Ovary (tissue), 9 donors: ENCODE results near the gene FAM234A. TPM values are rescaled to one million over a fixed set of nuclear protein-coding genes. Genes with fewer than 3 reads are reported as not detected.

ENCODE experiments used
- DNase-seq, 5 donors: peaks; one replicate each; pipeline ENCODE4 v3.0.0-alpha.2; 2019 to 2020
- H3K27ac ChIP-seq, 2 donors: fragments of 200-600 bp; one replicate each; pipeline versions ENCODE4 v1.5.1 to v1.8.0; 2019 to 2022
- H3K27me3 ChIP-seq: fragments of 200-600 bp; one replicate; pipeline ENCODE4 v1.8.0; 2022
- H3K36me3 ChIP-seq: fragments of 200-600 bp; sonication (generic); one replicate; pipeline ENCODE4 v1.5.1; 2019
- H3K4me1 ChIP-seq: one replicate; pipeline ENCODE4 v1.8.1; 2013; ENCODE audit warnings: mild to moderate bottlenecking, moderate library complexity; ENCODE audit not compliant: insufficient read depth
- H3K4me3 ChIP-seq: fragments of 200-600 bp; sonication (generic); one replicate; pipeline ENCODE4 v1.5.1; 2017
- H3K9me3 ChIP-seq, 2 donors: fragments of 200-600 bp in 1 of 2; sonication (generic) in 1 of 2; one replicate each; pipeline versions ENCODE4 v1.5.1 to v1.8.1; 2013 to 2019; ENCODE audit warnings: mild to moderate bottlenecking in 1 of 2, moderate library complexity in 1 of 2
- EP300 ChIP-seq: sonication (generic); formaldehyde crosslinking; IDR thresholded peaks from one replicate; pipeline ENCODE4 v1.6.1; 2017; ENCODE audit warnings: antibody characterized with exemption
- POLR2A ChIP-seq: fragments of 450-650 bp; IDR thresholded peaks from one replicate; pipeline ENCODE4 v1.6.1; 2017; ENCODE audit warnings: antibody characterized with exemption, mild to moderate bottlenecking, moderate library complexity
- WGBS, 3 donors: extraction: QIAGEN DNeasy Blood & Tissue Kit in 1 of 3; methylation state at CpG; one replicate each; pipeline versions ENCODE4 v1.1.5 to v1.1.7; 2013 to 2017; 5-methylcytosine and 5-hydroxymethylcytosine counted together
- intact Hi-C, 4 donors: fragments of 100-400 bp; cut with DNase I; formaldehyde crosslinking; loops; one replicate each; pipeline versions ENCODE4 v1.11.0 to v1.15.1; 2022 to 2023
- polyA plus RNA-seq, 2 donors: library from polyadenylated mRNA; stranded (reverse); fragments of 200-250 nt in 1 of 2; fragments of 350-450 nt in 1 of 2; fragmentation: Illumina TruSeq in 1 of 2; extraction: RNeasy Lipid Tissue Mini Kit (QIAGEN cat#74804) in 1 of 2; gene quantifications; one replicate each; pipeline ENCODE4 v1.2.3, GENCODE V29; 2013 to 2014
- total RNA-seq, 7 donors: library from RNA; depleted of rRNA in 2 of 7; stranded (reverse); fragments of >200 nt in 2 of 7; fragmentation: NEBNext Ultra II Directional in 3 of 7; extraction: Animal tissue kit (Norgen Biotek cat#: 25700) in 3 of 7; gene quantifications; one replicate each; pipeline versions ENCODE4 v1.1.0 to v1.2.4, GENCODE V29; 2016 to 2023
- TF ChIP-seq, protein P1 (sequence below), 3 donors: fragments of 450-650 bp in 2 of 3; fragments of 200-600 bp in 1 of 3; IDR thresholded peaks; one replicate each; pipeline versions ENCODE4 v1.5.1 to v1.8.0; 2016 to 2022; ENCODE audit warnings: antibody characterized with exemption in 3 of 3, mild to moderate bottlenecking in 1 of 3
- donor health status: DM: no; HTN: no; CAD: no; lungs with moderate emphysema.
- donor health status: DM: no; HTN: no; CAD: no.
- donor health status: Bipolar disorder and iron deficiency.
- donor health status: DM: yes; HTN: yes; CAD: no.
- donor health status: DM: no; HTN: no; CAD: no.
- donor health status: DM: yes; HTN: yes; CAD: no.

FAM234A gene
- total and polyA plus RNA-seq, 9 donors: 20.4 to 61.9 (median 49.2) TPM

DNA sequence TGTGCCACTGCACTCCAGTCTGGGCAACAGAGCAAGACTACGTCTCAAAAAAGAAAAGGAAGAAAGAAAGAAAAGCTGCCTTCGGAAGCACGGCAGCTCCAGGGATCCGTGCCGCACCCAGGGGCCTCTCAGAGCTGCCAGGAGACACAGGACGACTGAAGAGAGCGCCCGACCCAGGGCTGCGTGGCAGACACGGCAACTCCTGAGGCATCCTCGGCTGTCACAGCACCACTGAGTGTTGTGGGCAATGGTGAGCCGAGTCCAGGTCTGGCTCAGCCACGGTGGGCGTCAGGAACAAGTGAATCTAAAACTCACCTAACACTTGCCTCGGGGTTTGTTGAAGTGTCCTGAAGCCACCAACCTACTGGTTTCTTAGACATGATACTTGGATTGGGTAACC, 77.1 kb downstream of the FAM234A start:
- intact Hi-C loops: no loop called here
- Histone ChIP-seq H3K36me3 (no peaks in the 10 kb centered on the region), H3K4me1 (no peaks in the 10 kb centered on the region), H3K27ac (no peak overlapping the region), H3K27me3 (no peaks in the 10 kb centered on the region), H3K4me3 (no peak overlapping the region), H3K9me3 (no peaks in the 10 kb centered on the region)
- WGBS, 3 donors: 94 to 96% (median 94%) methylated on average over 15 of the region's 15 CpGs
- TF ChIP-seq, protein P1, sequence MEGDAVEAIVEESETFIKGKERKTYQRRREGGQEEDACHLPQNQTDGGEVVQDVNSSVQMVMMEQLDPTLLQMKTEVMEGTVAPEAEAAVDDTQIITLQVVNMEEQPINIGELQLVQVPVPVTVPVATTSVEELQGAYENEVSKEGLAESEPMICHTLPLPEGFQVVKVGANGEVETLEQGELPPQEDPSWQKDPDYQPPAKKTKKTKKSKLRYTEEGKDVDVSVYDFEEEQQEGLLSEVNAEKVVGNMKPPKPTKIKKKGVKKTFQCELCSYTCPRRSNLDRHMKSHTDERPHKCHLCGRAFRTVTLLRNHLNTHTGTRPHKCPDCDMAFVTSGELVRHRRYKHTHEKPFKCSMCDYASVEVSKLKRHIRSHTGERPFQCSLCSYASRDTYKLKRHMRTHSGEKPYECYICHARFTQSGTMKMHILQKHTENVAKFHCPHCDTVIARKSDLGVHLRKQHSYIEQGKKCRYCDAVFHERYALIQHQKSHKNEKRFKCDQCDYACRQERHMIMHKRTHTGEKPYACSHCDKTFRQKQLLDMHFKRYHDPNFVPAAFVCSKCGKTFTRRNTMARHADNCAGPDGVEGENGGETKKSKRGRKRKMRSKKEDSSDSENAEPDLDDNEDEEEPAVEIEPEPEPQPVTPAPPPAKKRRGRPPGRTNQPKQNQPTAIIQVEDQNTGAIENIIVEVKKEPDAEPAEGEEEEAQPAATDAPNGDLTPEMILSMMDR (IDR thresholded peaks at IDR 0.05): no peak
- TF ChIP-seq EP300: no peak
- no peak for TF ChIP-seq POLR2A
- DNase-seq: no peak

DNA sequence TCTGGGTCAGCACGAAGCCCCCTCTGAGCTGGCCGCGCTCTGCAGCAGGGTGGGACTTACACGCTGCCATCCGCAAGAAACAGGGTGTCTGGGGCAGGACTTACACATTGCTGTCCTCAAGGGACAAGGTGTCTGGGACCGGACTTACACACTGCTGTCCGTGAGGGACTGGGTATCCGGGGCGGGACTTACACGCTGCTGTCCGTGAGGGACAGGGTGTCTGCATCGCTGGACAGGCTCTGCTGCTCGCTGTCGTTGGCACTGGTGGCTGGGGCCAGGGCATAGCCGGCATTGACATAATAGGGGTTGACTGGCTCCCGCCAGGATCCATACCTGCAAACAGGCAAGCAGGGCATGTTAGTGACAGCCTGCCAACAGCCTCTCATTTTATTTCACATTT, 79.7 kb downstream of the FAM234A start:
- intact Hi-C loops: no loop called here
- 93 to 97% (median 93%) methylated on average over 16 of the region's 16 CpGs for WGBS, 3 donors

DNA sequence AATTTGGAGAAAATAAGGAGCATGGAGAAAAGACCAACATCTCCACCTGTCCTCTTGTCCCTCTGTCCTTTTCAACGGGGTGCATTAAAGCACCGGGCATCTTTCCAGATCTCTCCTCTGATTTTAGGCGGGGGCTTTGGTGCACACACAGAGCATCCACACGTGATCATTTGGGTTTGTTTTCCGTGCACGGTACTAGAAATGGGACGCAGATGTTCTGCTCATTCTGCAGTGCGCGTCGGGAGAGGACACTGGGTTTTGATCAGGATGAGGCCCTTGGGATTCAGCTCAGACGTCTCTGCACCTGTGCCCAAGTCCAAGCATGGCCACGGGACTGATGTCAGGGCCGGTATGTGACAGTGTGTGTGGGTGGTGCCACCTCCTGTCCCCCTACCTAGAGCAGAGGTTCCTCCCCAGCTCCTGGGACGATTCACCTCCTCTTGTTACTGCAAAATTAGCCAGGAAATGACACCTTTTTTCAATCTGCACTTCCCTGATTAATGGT, 80.2 kb downstream of the FAM234A start:
- WGBS, 3 donors: 77 to 78% (median 78%) methylated on average over 14 of the region's 14 CpGs
- TF ChIP-seq EP300: no peak
- TF ChIP-seq POLR2A: no peak
- TF ChIP-seq, protein P1 (IDR thresholded peaks at IDR 0.05): no peak
- Histone ChIP-seq H3K4me1 (no peaks in the 10 kb centered on the region), H3K4me3 (no peak overlapping the region), H3K9me3 (no peaks in the 10 kb centered on the region), H3K36me3 (no peaks in the 10 kb centered on the region), H3K27me3 (no peaks in the 10 kb centered on the region), H3K27ac (no peak overlapping the region)
- intact Hi-C loops: no loop called here
- no peak for DNase-seq

More for the DNA sequence above, 79.7 kb downstream of the FAM234A start:
- no peaks in the 10 kb centered on the region for H3K36me3 ChIP-seq
- no peak for DNase-seq
- no peaks in the 10 kb centered on the region for H3K4me1 ChIP-seq
- H3K27ac ChIP-seq: no peak overlapping the region
- H3K9me3 ChIP-seq: no peaks in the 10 kb centered on the region
- no peaks in the 10 kb centered on the region for H3K27me3 ChIP-seq
- H3K4me3 ChIP-seq: no peak overlapping the region
- no peak for TF ChIP-seq EP300
- TF ChIP-seq, protein P1 (IDR thresholded peaks at IDR 0.05): no peak
- no peak for TF ChIP-seq POLR2A

Other genes with a start within 250 kb of the FAM234A start
- 10 to 100 TPM in 3 of 7 donors, 1 to 10 TPM in 4; 3.7 to 11.0 (median 9.9) TPM for gene POLR3K, start 181.2 kb upstream of the FAM234A start, total RNA-seq
- 10 to 100 TPM in 1 of 2 donors, 1 to 10 TPM in 1; 9.4 to 11.9 TPM for gene POLR3K, start 181.2 kb upstream of the FAM234A start, polyA plus RNA-seq
- gene SNRNP25, start 181.0 kb upstream of the FAM234A start, total RNA-seq: 10 to 100 TPM; 12.8 to 27.8 (median 23.7) TPM
- 10 to 100 TPM; 26.9 to 35.7 TPM for gene SNRNP25, start 181.0 kb upstream of the FAM234A start, polyA plus RNA-seq
- gene RHBDF1, start 162.2 kb upstream of the FAM234A start, total RNA-seq: 10 to 100 TPM; 22.6 to 76.0 (median 49.2) TPM
- gene RHBDF1, start 162.2 kb upstream of the FAM234A start, polyA plus RNA-seq: 10 to 100 TPM; 10.9 to 52.8 TPM
- gene MPG, start 156.6 kb upstream of the FAM234A start, total RNA-seq: 10 to 100 TPM; 42.5 to 90.9 (median 48.4) TPM
- 10 to 100 TPM in 1 of 2 donors, under 1 TPM in 1; 0.60 to 68.4 TPM for gene MPG, start 156.6 kb upstream of the FAM234A start, polyA plus RNA-seq
- gene NPRL3, start 96.1 kb upstream of the FAM234A start, total RNA-seq: 10 to 100 TPM; 22.2 to 49.0 (median 38.7) TPM
- 10 to 100 TPM; 16.2 to 33.1 TPM for gene NPRL3, start 96.1 kb upstream of the FAM234A start, polyA plus RNA-seq
- gene HBZ, start 82.2 kb upstream of the FAM234A start, total RNA-seq: under 1 TPM in 1 of 7 donors, not detected in 6; 0.28 TPM
- not detected for gene HBZ, start 82.2 kb upstream of the FAM234A start, polyA plus RNA-seq
- under 1 TPM in 2 of 7 donors, not detected in 5; 0.78 to 0.92 TPM for gene HBM, start 68.8 kb upstream of the FAM234A start, total RNA-seq
- gene HBM, start 68.8 kb upstream of the FAM234A start, polyA plus RNA-seq: not detected
- 100 to 1,000 TPM in 2 of 7 donors, 10 to 100 TPM in 4, 1 to 10 TPM in 1; 4.5 to 173 (median 75.0) TPM for gene HBA2, start 61.9 kb upstream of the FAM234A start, total RNA-seq
- 10 to 100 TPM in 1 of 2 donors, not detected in 1; 32.1 TPM for gene HBA2, start 61.9 kb upstream of the FAM234A start, polyA plus RNA-seq
- gene HBA1, start 58.1 kb upstream of the FAM234A start, total RNA-seq: 100 to 1,000 TPM in 2 of 7 donors, 10 to 100 TPM in 4, 1 to 10 TPM in 1; 7.4 to 206 (median 81.2) TPM
- 1 to 10 TPM in 1 of 2 donors, under 1 TPM in 1; 0.50 to 9.6 TPM for gene HBA1, start 58.1 kb upstream of the FAM234A start, polyA plus RNA-seq
- not detected for gene HBQ1, start 54.4 kb upstream of the FAM234A start, total RNA-seq
- under 1 TPM in 1 of 2 donors, not detected in 1; 0.29 TPM for gene HBQ1, start 54.4 kb upstream of the FAM234A start, polyA plus RNA-seq
- 100 to 1,000 TPM in 1 of 7 donors, 10 to 100 TPM in 6; 60.7 to 112 (median 74.2) TPM for gene LUC7L, start 5.4 kb upstream of the FAM234A start, total RNA-seq
- 10 to 100 TPM; 56.6 to 68.5 TPM for gene LUC7L, start 5.4 kb upstream of the FAM234A start, polyA plus RNA-seq
- gene RGS11, start 41.1 kb downstream of the FAM234A start, total RNA-seq: 1 to 10 TPM in 2 of 7 donors, under 1 TPM in 3, not detected in 2; 0.33 to 1.7 (median 0.72) TPM
- under 1 TPM; 0.44 to 0.45 TPM for gene RGS11, start 41.1 kb downstream of the FAM234A start, polyA plus RNA-seq
- under 1 TPM in 1 of 7 donors, not detected in 6; 0.77 TPM for gene ARHGDIG, start 45.8 kb downstream of the FAM234A start, total RNA-seq
- under 1 TPM in 1 of 2 donors, not detected in 1; 0.10 TPM for gene ARHGDIG, start 45.8 kb downstream of the FAM234A start, polyA plus RNA-seq
- under 1 TPM in 3 of 7 donors, not detected in 4; 0.15 to 0.92 (median 0.48) TPM for gene PDIA2, start 48.3 kb downstream of the FAM234A start, total RNA-seq
- under 1 TPM in 1 of 2 donors, not detected in 1; 0.04 TPM for gene PDIA2, start 48.3 kb downstream of the FAM234A start, polyA plus RNA-seq
- gene AXIN1, start 117.9 kb downstream of the FAM234A start, total RNA-seq: 10 to 100 TPM; 13.7 to 27.2 (median 24.0) TPM
- 10 to 100 TPM in 1 of 2 donors, 1 to 10 TPM in 1; 3.7 to 21.8 TPM for gene AXIN1, start 117.9 kb downstream of the FAM234A start, polyA plus RNA-seq
- gene MRPL28, start 135.7 kb downstream of the FAM234A start, total RNA-seq: 10 to 100 TPM; 38.9 to 57.7 (median 40.9) TPM
- 10 to 100 TPM; 28.4 to 53.0 TPM for gene MRPL28, start 135.7 kb downstream of the FAM234A start, polyA plus RNA-seq
- 10 to 100 TPM; 13.0 to 39.8 (median 23.2) TPM for gene PGAP6, start 147.2 kb downstream of the FAM234A start, total RNA-seq
- gene PGAP6, start 147.2 kb downstream of the FAM234A start, polyA plus RNA-seq: 10 to 100 TPM; 13.9 to 17.9 TPM
- 100 to 1,000 TPM in 3 of 7 donors, 10 to 100 TPM in 4; 48.8 to 133 (median 93.4) TPM for gene NME4, start 162.4 kb downstream of the FAM234A start, total RNA-seq
- 100 to 1,000 TPM in 1 of 2 donors, 10 to 100 TPM in 1; 72.9 to 117 TPM for gene NME4, start 162.4 kb downstream of the FAM234A start, polyA plus RNA-seq
- gene DECR2, start 167.1 kb downstream of the FAM234A start, total RNA-seq: 10 to 100 TPM; 10.2 to 23.7 (median 15.1) TPM
- 10 to 100 TPM in 1 of 2 donors, 1 to 10 TPM in 1; 2.1 to 13.0 TPM for gene DECR2, start 167.1 kb downstream of the FAM234A start, polyA plus RNA-seq
- 10 to 100 TPM; 35.9 to 58.1 (median 38.1) TPM for gene RAB11FIP3, start 190.8 kb downstream of the FAM234A start, total RNA-seq
- 10 to 100 TPM; 18.0 to 40.1 TPM for gene RAB11FIP3, start 190.8 kb downstream of the FAM234A start, polyA plus RNA-seq